ENCODE data around the gene HPS5. TPM values are rescaled to one million over a fixed set of nuclear protein-coding genes. Genes with fewer than 3 reads are reported as not detected.

Gene HPS5
- total RNA-seq, 1 experiment from 2014 or later = 15.4 TPM

DNA sequence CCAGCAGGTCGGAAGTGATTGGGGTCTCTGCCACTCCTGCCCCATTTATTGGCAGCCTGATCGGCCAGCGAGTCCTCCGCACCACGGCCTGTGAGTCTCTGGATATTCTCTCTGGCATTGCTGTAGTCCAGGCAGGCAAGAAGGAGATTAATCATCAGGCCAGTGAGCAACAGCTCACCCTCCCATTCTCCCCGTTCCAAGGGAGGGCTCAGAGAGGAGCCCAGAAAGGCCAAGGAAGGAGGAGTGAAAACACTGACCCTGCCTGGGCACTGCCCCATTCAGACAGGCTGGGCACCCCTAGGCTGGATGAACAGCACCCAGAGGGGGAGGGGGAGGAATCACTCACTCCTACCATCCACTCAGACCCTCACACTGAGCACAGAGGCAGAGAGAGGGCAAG lies 76.5 kb downstream of the HPS5 start:
- H3K9ac ChIP-seq (ENCODE audit: extremely low read depth, insufficient read length, low read length) = no peak overlapping the region
- no peaks in the 10 kb centered on the region for H3K27me3 ChIP-seq (ENCODE audit: insufficient read depth, low read length)
- H3K18ac ChIP-seq (ENCODE audit: insufficient read length, low read depth, low read length) = no peak overlapping the region
- no peak for DNase-seq
- peaks cover 0 to 4% (median 0%) of the 10 kb centered on the region in 3 experiments; a peak in 1 of 7 replicates for H3K36me3 Mint-ChIP-seq (ENCODE audit: insufficient read depth in 1 of 3, low read depth in 3 of 3)
- no CpG with 5 or more reads among the region's 6 CpGs for WGBS (ENCODE audit: extremely low coverage, insufficient read length, low lambda C conversion rate)
- no peak overlapping the region for H3K4me2 ChIP-seq (ENCODE audit: insufficient read depth, insufficient read length, low read length)
- H3K27me3 Mint-ChIP-seq (ENCODE audit: low read depth) = peaks cover 3% of the 10 kb centered on the region
- no peaks in the 10 kb centered on the region for H3K23me2 ChIP-seq (ENCODE audit: insufficient read length, low read depth, low read length, poor library complexity, severe bottlenecking)
- no peaks in the 10 kb centered on the region for H3K9me3 ChIP-seq (ENCODE audit: control insufficient read depth, low read depth, low read length)
- H3K14ac ChIP-seq (ENCODE audit: insufficient read depth, low read length) = no peak overlapping the region
- no peak overlapping the region for H3T11ph ChIP-seq (ENCODE audit: low read length)
- H4K20me1 ChIP-seq (ENCODE audit: control insufficient read depth, insufficient read depth, insufficient read length) = no peaks in the 10 kb centered on the region
- no peak overlapping the region for H3K27ac Mint-ChIP-seq
- TF ChIP-seq, protein P1, sequence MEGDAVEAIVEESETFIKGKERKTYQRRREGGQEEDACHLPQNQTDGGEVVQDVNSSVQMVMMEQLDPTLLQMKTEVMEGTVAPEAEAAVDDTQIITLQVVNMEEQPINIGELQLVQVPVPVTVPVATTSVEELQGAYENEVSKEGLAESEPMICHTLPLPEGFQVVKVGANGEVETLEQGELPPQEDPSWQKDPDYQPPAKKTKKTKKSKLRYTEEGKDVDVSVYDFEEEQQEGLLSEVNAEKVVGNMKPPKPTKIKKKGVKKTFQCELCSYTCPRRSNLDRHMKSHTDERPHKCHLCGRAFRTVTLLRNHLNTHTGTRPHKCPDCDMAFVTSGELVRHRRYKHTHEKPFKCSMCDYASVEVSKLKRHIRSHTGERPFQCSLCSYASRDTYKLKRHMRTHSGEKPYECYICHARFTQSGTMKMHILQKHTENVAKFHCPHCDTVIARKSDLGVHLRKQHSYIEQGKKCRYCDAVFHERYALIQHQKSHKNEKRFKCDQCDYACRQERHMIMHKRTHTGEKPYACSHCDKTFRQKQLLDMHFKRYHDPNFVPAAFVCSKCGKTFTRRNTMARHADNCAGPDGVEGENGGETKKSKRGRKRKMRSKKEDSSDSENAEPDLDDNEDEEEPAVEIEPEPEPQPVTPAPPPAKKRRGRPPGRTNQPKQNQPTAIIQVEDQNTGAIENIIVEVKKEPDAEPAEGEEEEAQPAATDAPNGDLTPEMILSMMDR (conservative IDR thresholded peaks at IDR 0.05) = no peak
- peaks cover 0 to 2% of the 10 kb centered on the region in 2 experiments; a peak in 1 of 4 replicates for H3K4me1 Mint-ChIP-seq
- H3K79me2 ChIP-seq (ENCODE audit: insufficient read depth, low read length) = no peaks in the 10 kb centered on the region
- no peak overlapping the region for H2AFZ ChIP-seq (ENCODE audit: low read length)
- no peak overlapping the region for H3K4ac ChIP-seq (ENCODE audit: low read depth, low read length)
- H2BK120ac ChIP-seq (ENCODE audit: low read depth, low read length, poor library complexity, severe bottlenecking) = no peak overlapping the region
- H4K5ac ChIP-seq (ENCODE audit: insufficient read length, low read depth, low read length) = no peak overlapping the region
- H2AK5ac ChIP-seq (ENCODE audit: insufficient read length, low read length) = no peak overlapping the region
- no peak overlapping the region for H3K23ac ChIP-seq (ENCODE audit: insufficient read length, low read depth, low read length)
- H3K79me1 ChIP-seq (ENCODE audit: insufficient read depth, low read depth, low read length, poor library complexity, severe bottlenecking) = no peaks in the 10 kb centered on the region
- peaks cover 6 to 13% of the 10 kb centered on the region in 2 experiments for H3K9me3 Mint-ChIP-seq
- no peak overlapping the region for H3K27ac ChIP-seq (ENCODE audit: insufficient read length, low read depth, low read length)
- H3K4me3 Mint-ChIP-seq = no peak overlapping the region
- H2BK20ac ChIP-seq (ENCODE audit: low read depth, low read length, poor library complexity, severe bottlenecking) = no peak overlapping the region
- no peak overlapping the region for H4K8ac ChIP-seq (replicated peaks; ENCODE audit: insufficient read length, low read depth, low read length)
- no peak overlapping the region for H4K91ac ChIP-seq (ENCODE audit: insufficient read length, low read depth, low read length)
- H2BK5ac ChIP-seq (ENCODE audit: insufficient read length, low read length) = no peak overlapping the region
- no peak overlapping the region for H3K56ac ChIP-seq (ENCODE audit: insufficient read length, low read depth, low read length)
- no peak overlapping the region for H2BK12ac ChIP-seq (ENCODE audit: insufficient read length, low read depth, low read length)
- H3K4me1 ChIP-seq (ENCODE audit: insufficient read depth, low read length) = no peaks in the 10 kb centered on the region
- no peak overlapping the region for H2BK15ac ChIP-seq (ENCODE audit: low read depth, low read length)

Data from H9 (cell line).